T-helper 9 cell (primary cell): Measurements from ENCODE around the gene EXOSC5.
"Not testable (repeated sequence)": the region's sequence is repeated elsewhere in the genome, so short reads cannot be mapped to it uniquely, and the experiment has no call there.

ENCODE experiments used
- DNase-seq: peaks from one replicate; pipeline ENCODE4 v3.0.0-alpha.2; 2020

The EXOSC5 gene

GRCh38 chr19:41364524-41365391, 32.4 kb downstream of the EXOSC5 start:
- DNase-seq = no peak

DNA sequence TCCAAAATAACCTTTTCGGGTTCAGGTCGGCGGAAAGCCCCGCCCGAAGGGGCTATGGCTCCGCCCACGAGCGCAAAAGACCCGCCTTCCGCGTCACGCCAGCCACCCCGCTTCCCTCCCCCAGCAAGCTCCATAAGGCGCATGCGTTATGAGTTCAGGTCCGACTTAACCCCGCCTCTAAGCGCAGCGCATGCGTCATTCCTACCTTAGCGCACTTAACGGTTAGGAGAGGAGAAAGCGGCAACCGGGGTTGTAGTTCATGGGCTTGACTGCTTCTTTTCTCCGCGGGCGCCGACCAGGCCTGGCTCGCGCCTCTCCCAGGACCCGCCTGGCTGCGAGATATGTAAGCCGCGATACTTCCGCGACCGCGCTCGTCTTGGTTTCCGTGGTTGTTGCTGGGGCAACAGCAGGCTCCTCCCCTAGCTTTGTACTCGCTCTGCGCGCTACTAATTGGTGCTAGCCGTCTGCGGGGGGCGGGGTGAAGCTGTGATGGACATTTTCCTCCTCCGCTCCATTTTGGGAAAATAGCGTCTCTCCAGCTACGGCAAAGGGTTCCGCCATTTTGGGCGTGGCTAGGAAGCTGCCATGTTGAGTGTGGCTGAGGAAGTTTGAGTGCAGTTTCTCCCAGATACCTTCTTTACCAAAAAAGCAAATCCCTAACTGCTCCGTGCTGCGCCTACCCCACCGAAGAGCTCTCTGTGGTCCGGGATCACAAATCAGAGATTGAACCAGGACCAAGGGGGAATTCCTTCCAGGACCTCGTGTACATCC, 33.2 kb downstream of the EXOSC5 start, which contains the start of gene B9D2:
B9D2 (minus strand) TSS at position 397 of the 771 bp plus-strand sequence. CDS start 630 bp downstream, outside the sequence.
- DNase-seq = peak; percentile 94

GRCh38 chr19:41363371-41363752, 33.8 kb downstream of the EXOSC5 start:
- DNase-seq = no peak

GRCh38 chr19:41362143-41362847, 34.9 kb downstream of the EXOSC5 start:
- DNase-seq = no peak

- DNase-seq = no peak
Measured at GRCh38 chr19:41359741-41360140, 37.4 kb downstream of the EXOSC5 start.

DNA sequence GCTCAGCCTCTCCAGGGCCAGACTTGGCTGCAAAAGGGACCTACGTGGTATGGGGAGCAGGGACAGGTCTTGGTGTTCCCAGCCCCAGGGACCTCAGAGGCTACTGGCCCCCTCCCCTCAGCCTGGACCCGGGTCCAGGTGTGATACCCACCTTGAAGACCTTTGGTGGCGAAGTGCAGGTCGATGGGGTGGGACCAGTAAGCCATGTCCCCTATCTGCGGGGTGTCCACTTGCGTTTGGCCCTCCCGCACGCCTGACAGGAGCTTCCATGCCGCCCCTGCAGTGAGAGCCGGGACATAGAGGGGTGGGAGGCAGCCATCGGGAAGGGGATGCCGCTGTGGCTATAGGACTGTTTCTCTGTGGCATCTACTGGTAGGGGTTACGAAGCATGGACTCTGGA, 39.4 kb downstream of the EXOSC5 start:
- no peak for DNase-seq

- DNase-seq = no peak
Measured at GRCh38 chr19:41356984-41357739, 40.0 kb downstream of the EXOSC5 start.

DNA sequence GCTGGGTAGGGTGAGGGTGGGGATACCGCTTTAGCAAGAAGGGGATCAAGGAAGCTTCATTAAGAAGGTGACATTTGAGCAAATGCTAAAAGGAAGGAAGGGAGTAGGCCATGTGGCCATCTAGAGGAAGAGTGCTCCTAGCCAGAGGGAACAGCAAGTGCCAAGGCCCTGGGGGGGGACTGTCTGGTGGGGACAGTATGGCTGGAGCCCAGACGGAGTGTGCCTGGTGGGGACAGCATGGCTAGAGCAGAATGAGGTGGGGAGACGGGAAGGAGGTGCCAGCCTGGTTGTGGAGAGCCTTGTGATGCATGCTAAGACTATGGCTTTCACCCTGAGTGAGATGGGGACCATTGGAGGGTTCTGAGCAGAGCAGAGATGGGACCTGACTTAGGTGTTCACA, 41.4 kb downstream of the EXOSC5 start:
- no peak for DNase-seq

GRCh38 chr19:41355035-41355434, 42.1 kb downstream of the EXOSC5 start:
- no peak for DNase-seq

DNA sequence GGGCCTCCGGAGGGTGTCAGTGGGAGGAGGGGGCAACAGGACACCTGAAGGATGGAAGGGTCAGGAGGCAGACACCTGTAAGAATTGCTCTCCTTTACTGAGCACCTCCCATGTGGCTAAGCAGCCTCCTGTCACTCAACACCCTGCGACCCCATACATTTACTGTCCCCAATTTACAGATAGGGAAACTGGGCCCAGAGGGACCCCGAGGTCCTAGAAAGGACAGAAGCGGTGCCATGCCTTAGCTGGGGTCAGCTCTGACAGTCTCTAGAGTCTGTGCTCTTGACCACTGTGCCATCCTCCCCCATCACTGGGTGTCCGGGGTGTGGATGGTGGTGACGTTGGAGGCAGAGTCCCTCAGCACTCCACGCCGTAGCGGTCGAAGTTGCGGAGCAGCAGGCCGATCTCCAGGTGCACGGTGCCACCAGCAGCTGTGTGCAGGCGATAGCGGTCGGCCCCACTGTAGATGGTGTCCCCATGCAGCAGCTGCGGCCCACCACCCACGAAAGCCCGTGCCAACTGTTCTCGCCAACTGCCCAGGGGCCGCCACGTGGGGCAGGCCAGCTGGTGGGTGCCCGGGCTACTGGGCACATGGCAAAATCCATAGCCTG, 42.7 kb downstream of the EXOSC5 start:
- no peak for DNase-seq

DNA sequence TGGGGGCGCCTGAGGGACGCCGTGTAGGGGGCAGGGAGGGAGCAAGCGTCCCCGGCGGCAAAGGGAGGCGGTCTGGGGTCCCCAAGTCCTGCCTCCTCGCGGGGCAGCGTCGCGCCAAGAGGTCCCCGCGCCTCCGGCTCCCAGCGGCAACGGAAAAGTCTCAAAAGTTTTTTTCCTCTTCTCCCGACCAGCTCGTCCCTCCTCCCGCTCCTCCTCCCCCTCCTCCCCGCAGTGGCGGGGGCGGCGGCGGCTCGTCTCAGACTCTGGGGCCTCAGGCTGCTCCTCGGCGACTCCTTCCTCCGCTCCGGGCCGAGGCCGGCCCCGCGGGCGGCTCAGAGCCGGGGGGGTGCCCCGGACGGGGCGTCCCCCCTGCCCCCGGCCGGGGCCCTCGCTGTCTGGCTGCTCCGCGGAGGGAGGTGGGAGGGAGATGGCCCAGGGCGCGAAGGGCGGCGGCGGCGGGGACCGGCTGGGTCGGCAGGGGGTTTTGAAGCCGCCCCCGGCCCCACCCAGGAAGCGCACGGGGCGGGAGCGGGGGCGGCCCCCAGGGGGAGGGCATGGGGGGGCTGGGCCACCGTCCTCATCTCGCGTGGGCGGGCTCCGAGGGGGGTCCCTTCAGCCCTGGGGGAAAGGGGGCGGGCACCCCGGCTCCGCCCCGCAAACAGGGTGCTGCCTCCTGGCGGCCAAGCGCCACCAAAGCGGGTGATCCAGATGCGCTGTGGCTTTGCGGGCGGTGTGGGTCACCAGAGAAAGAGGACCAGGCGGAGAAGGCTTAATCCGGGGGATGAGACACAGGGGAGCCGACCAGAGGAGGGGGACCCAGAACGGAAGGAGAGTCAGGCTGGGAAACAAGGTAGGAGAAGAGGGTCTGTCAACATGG, 43.5 kb downstream of the EXOSC5 start, which contains the start of gene TGFB1:
TGFB1 (minus strand) TSS at position 457 of the 877 bp plus-strand sequence. CDS start 878 bp downstream, outside the sequence.
- peak; percentile 93 for DNase-seq

DNA sequence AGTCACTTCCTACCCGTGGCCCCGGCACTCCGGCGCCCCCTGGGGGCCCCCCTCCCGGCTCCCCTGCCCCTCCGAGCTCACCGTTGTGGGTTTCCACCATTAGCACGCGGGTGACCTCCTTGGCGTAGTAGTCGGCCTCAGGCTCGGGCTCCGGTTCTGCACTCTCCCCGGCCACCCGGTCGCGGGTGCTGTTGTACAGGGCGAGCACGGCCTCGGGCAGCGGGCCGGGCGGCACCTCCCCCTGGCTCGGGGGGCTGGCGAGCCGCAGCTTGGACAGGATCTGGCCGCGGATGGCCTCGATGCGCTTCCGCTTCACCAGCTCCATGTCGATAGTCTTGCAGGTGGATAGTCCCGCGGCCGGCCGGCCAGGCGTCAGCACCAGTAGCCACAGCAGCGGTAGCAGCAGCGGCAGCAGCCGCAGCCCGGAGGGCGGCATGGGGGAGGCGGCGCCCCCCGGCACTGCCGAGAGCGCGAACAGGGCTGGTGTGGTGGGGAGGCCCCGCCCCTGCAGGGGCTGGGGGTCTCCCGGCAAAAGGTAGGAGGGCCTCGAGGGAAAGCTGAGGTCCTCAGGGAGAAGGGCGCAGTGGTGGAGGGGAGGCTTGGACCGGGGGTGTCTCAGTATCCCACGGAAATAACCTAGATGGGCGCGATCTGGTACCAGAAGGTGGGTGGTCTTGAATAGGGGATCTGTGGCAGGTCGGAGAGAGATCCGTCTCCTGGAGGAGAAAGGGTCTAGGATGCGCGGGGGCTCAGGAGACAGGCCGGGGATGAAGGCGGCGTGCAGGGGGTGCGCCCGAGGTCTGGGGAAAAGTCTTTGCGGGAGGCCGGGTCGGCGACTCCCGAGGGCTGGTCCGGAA, 44.3 kb downstream of the EXOSC5 start:
- peak; percentile 70 for DNase-seq

GRCh38 chr19:41352279-41352608, 44.9 kb downstream of the EXOSC5 start:
- no peak for DNase-seq

- DNase-seq = peak; percentile 83
Measured at GRCh38 chr19:41351339-41352245, 45.6 kb downstream of the EXOSC5 start.

DNA sequence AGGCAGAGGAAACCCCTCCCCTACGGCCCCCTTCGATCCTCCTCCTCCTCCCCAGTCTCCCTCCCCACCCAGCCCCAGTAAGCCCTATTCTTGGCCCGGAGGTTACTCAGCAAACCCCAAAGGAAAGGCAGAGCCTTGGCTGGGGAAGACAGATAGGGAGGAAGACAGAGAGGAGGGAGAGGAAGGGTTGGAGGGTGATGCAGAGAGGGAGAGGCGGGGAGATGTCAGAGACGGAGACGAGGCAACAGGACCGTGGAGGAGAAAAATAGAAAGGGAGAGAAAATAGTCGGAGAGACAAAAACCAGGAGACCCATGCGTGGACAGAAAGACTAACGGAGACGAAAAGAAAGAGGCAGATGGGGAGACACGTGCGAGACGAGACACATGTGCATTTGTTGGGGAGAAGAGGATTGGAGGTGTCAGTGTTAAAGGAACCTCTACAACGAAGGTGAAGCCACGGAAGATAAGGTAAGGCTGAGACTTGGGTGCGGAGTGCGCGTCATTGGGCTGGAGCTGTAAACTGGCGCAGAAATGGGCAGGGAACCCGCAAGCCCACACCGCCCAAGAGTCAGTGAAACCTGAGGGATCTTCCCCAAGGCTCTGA, 46.3 kb downstream of the EXOSC5 start:
- DNase-seq = no peak

DNA sequence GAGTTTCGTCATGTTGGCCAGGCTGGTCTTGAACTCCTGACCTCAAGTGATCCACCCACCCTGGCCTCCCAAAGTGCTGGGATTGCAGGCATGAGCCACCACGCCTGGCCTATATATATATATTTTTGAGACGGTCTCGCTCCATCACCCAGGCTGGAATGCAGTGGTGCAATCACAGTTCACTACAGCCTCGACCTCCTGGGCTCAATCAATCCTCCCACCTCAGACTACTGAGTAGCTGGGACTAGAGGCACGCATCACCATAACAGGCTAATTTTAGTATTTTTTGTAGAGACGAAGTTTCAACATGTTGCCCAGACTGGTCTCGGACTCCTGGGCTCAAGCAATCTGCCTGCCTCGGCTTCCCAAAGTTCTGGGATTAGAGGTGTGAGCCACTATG, 50.2 kb downstream of the EXOSC5 start:
- DNase-seq = not testable (repeated sequence)

DNA sequence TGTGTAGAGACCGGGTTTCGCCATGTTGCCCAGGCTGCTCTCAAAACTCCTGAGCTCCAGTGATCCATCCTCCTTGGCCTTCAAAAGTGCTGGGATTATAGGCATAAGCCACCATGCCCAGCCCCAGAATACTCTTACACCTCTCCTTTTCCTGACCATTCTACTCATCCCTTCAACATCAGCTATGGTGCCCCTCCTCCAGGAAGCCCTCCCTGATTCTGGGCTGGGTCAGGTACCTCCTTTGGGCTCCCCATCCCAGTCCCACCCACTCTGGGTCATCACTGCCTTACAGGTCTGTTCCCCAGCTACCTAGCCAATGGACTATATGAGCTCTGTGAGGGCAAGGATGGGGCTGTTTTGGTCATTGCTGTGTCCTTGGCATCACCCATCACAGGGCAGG, 53.0 kb downstream of the EXOSC5 start:
- DNase-seq = no peak
